Cardiac fibroblast (primary cell): ENCODE data around the gene SLC37A1.
"Not testable (repeated sequence)": the region's sequence is repeated elsewhere in the genome, so short reads cannot be mapped to it uniquely, and the experiment has no call there.

ENCODE experiments used
- DNase-seq, 2 donors: peaks; one replicate each; pipeline versions ENCODE4 v3.0.0 to v3.0.0-alpha.2; 2010; ENCODE audit warnings: low read depth in 2 of 2
- H3K4me3 ChIP-seq, 2 donors: replicated peaks in 1 of 2; 1 replicate in 1 of 2; 2 replicates in 1 of 2; pipeline ENCODE4 v1.5.1; 2011; ENCODE audit warnings: low read depth in 2 of 2, low read length in 2 of 2, mild to moderate bottlenecking in 2 of 2, moderate library complexity in 1 of 2
- CTCF ChIP-seq: IDR thresholded peaks from one replicate; pipeline ENCODE4 v1.5.1; 2011; ENCODE audit warnings: low read depth, mild to moderate bottlenecking, low read length, inconsistent platforms

SLC37A1 gene

DNA sequence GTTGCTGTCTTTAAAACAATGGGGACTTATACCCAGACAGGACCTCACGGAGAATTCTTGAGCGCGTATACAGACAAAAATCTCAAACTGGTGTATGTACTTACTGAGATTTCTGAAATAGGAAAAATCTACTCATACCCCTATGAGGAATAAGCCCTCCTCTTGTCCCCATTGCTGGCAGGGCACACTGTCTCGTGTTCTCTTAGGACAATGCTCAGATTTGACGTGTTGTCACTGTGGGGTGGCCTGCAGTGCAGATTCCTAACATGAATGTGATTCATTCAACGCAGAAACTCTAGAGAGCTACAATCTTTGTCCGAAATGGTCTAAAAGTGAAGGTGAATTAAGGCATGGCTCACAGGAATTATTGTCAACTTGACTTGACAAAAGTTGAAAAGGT, 108.6 kb downstream of the SLC37A1 start:
- no peak for TF ChIP-seq CTCF
- no peak overlapping the region for H3K4me3 ChIP-seq
- no peak for DNase-seq

DNA sequence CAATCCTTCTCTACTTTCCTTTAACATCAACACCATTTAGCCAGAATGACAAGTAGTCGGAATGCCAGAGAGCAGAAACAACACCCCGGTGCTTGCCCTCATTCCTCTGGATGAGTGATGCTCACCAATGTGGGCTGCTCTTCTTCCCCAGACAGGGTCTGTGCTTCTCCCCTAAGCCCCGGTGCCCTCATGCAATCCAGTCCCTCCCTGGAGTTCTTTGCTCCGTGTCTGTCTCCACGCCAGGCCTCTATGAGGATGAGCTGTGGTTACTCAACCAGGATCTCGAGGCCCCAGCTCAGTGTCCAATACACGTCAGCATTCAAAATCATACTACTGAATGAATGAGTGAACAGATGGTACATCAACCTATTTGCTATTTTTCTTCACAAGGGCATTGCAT, 110.0 kb downstream of the SLC37A1 start:
- no peak for DNase-seq
- no peak overlapping the region for H3K4me3 ChIP-seq
- no peak for TF ChIP-seq CTCF

DNA sequence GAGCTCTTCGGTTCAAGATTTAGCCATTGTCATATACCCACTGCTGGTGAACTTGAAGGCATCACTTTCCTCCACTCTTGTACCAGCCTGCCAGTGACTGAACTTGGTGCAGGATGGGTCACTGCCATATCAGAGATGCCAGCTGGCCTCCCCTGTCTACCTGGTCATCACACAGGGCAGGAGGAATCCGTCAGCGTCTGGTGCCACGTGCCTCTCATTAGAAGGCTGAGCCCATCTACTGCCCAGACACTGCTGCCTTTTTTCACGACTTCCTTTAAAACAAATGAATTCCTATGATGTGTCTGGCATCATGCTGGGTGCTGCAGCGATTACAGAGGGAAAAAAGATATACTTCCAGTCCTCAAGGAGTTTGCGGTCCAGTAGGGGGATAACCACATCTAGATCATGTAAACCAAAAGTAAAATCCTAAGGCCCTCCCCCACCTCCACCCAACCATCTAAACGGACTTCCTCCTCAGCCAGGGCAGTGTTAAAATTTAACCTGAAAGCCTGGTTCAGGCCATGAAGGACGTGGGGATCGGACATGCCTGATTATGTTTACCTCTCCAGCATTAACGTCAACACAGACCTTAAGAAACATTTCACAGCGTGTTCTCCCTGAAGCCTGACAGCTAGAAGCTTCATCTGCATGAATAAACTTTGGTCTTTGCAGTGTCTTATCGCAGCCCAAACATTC, 110.6 kb downstream of the SLC37A1 start:
- H3K4me3 ChIP-seq: no peak overlapping the region
- TF ChIP-seq CTCF: no peak

DNA sequence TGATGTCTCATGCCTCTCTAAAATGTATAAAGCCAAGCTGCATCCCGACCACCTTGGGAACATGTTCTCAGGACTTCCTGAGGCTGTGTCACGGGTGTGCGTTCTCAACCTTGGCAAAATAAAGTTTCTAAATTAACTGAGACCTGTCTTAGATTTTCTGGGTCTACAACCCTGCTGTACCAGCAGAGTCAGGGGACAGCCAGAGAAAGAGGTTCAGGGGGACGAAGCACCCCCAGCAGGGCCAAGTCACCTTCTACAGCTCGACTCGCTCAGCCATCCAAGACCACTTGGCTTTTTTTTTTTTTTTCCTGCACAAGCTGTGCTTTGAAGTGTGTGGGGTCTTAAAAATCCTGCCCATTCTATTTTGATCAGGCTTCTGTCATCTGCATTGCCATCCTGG, 111.3 kb downstream of the SLC37A1 start:
- TF ChIP-seq CTCF: no peak

More for the DNA sequence above, 110.6 kb downstream of the SLC37A1 start:
- DNase-seq: no peak

GRCh38 chr21:42626171-42626570, 112.5 kb downstream of the SLC37A1 start:
- no peak for TF ChIP-seq CTCF
- no peak for DNase-seq
- H3K4me3 ChIP-seq: no peak overlapping the region

More for the DNA sequence above, 111.3 kb downstream of the SLC37A1 start:
- H3K4me3 ChIP-seq: no peak overlapping the region
- no peak for DNase-seq

DNA sequence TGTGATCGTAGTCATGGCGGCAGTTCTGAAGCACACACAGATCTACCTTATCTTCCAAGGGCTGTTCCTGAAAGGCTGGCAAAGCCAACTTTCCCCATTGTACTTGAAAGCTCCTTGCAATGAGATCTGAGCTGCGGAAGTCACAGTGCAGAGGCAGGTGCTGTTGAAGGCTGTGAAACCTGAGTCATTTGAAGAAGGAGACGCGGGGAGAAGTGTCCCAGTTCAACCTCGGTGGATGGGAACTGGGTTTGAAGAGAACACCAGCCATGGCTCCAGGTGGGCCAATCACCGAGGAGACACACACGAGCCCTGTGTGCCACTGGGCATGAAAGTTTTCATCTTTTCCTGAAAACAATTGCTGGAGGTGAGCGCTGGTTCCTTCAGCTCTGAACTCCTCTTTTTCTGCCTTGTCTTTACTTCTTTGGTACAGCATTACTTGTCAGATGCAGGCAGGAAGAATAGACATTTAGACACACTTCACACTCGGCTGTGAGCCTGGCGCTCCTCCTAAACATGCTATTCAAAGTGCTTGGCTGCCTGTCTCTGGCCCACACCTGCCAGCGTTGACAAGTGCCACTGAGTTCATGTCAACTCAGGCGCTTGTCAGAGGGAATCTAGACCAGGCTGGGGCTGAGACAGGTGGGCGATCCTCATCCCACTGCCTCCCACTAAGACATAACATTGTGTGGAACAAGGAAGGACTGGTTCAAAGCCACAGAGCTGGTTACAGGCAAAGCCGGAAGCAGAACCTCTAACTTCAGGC, 114.1 kb downstream of the SLC37A1 start:
- no peak for TF ChIP-seq CTCF
- H3K4me3 ChIP-seq: no peak overlapping the region
- no peak for DNase-seq

DNA sequence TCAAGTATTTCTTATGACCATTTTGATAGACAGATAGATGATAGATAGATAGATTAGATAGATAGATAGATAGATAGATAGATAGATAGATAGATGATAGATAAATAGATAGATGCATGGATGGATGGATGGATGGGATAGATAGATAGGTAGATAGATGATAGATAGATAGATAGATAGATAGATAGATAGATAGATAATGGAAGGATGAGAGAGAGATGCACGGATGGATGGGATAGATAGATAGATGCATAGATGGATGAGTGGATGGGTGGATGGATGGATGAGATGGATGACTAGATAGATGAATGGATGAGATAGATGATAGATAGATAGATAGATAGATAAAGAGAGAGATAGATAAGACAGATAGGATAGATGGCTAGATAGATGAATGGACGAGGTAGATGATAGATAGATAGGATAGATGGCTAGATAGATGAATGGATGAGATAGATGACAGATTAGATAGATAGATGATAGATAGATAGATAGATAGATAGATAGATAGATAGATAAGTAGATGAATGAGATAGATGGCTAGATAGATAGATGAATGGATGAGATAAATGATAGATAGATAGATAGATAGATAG, 114.9 kb downstream of the SLC37A1 start:
- not testable (repeated sequence) for DNase-seq, H3K4me3 ChIP-seq
